D721Med (cell line): ENCODE results near the gene PRPSAP2.

Source experiments
- DNase-seq: peaks from one replicate; pipeline ENCODE4 v3.0.0; 2011; ENCODE audit warnings: low spot score; ENCODE audit not compliant: insufficient read length
- FAIRE-seq: peaks from 2 replicates; lab custom pipeline; 2011; peaks lifted over from hg19 to GRCh38; lab: Jason Lieb, UNC
- CTCF ChIP-seq: IDR thresholded peaks from 2 replicates; pipeline ENCODE4 v1.5.1; 2012; ENCODE audit warnings: mild to moderate bottlenecking, control low read depth; ENCODE audit not compliant: insufficient read depth; ENCODE audit errors: missing control alignments

The PRPSAP2 gene

GRCh38 chr17:18928628-18929125 is 70.7 kb downstream of the PRPSAP2 start:
- FAIRE-seq (no peak), DNase-seq (no peak)
- TF ChIP-seq CTCF, result no peak

GRCh38 chr17:18932360-18933055 is 74.6 kb downstream of the PRPSAP2 start:
- no peak for TF ChIP-seq CTCF
- FAIRE-seq (no peak), DNase-seq (no peak)

- DNase-seq (no peak), FAIRE-seq (no peak)
- no peak for TF ChIP-seq CTCF
Measured at GRCh38 chr17:18933102-18934058, 75.4 kb downstream of the PRPSAP2 start.

GRCh38 chr17:18937981-18938691 is 80.2 kb downstream of the PRPSAP2 start:
- no peak for FAIRE-seq
- no peak for TF ChIP-seq CTCF

GRCh38 chr17:18938692-18939023 is 80.7 kb downstream of the PRPSAP2 start:
- DNase-seq (no peak), FAIRE-seq (no peak)
- TF ChIP-seq CTCF, result no peak

More at GRCh38 chr17:18937981-18938691, 80.2 kb downstream of the PRPSAP2 start:
- no peak for DNase-seq

- no peak for TF ChIP-seq CTCF
- no peak for FAIRE-seq
- DNase-seq, result no peak
Measured at GRCh38 chr17:18944646-18945045, 86.7 kb downstream of the PRPSAP2 start.
